NT2/D1 (cell line): Measurements from ENCODE around the gene GRK5.

Experiments
- SUZ12 ChIP-seq: IDR thresholded peaks from 2 replicates; pipeline ENCODE4 v1.6.1; 2011; ENCODE audit not compliant: insufficient read length, insufficient read depth; ENCODE audit errors: extremely low read depth
- ZNF274 ChIP-seq: IDR thresholded peaks from 2 replicates; pipeline ENCODE4 v1.6.1; 2011; ENCODE audit warnings: mild to moderate bottlenecking, low read depth, low read length

DNA sequence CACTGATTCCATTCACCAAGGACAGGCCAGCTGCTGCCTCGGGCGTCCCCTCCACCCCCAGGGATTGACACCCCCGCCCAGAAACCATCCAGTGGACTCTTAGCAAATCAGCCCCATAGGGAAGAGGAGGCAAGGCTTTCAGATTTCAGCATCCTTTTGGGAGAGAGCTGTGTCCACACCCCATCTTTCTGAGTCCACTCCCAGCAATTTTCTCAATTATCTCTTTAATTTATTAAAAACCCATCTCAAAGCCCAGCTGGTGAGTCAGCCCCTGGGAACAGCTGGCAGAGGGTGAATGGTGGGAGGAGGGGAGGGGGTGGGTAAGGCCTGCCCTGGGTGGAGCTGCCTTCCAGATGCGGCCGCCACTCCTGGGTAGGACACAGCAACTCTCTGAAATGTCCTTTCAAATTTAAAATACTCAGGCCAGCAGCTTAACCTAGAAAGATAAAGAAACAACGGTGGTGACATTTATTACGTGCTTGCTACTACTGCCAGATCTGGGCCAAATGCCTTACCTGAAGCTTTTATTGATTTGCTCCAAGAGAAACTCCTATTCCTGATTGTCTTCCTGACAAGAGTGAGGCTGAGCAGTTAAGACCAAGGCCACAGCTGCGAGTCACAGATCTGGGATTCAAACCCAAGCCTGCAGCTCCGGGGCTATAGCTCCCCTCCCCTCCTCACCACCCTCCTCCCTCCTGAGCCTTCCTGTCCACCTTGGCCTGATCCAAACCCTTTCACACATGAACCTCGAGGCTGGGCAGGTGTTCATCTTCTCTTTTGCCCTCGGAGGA is 214.7 kb downstream of the GRK5 start:
- TF ChIP-seq SUZ12 = no peak
- no peak for TF ChIP-seq ZNF274
